IMR-90 (cell line): ENCODE measurements around the gene PJA1. TPM values are rescaled to one million over a fixed set of nuclear protein-coding genes. Genes with fewer than 3 reads are reported as not detected.

ENCODE experiments used
- ATAC-seq: fragments of 200-7000 bp; cut with Tn5 transposase; 2 replicates; pipeline ENCODE4 v1.9.1; 2020; ENCODE audit warnings: low read depth, mild to moderate bottlenecking, moderate library complexity
- BruUV-seq: library from RNA; stranded (reverse); fragments of 400-500 nt; replicated peaks from 2 replicates; lab custom pipeline; 2021; lab: Mats Ljungman, UMichigan
- CTCF ChIA-PET: fragments of 300-600 bp; formaldehyde crosslinking; extraction: SDS; loops from one replicate; lab custom pipeline; 2021; ENCODE audit warnings: antibody characterized with exemption; lab: Yijun Ruan, JAX
- POLR2A ChIA-PET: fragments of 300-600 bp; sonication (Branson Sonifier 250); formaldehyde crosslinking; loops from one replicate; lab custom pipeline; 2022; ENCODE audit warnings: antibody characterized with exemption; ENCODE audit not compliant: unreplicated experiment; lab: Charles Lee
- DNase-seq: peaks from one replicate; pipeline ENCODE4 v3.0.0; 2013
- H2AFZ ChIP-seq: replicated peaks from 2 replicates; pipeline ENCODE3; 2013; ENCODE audit warnings: low read length, mild to moderate bottlenecking; ENCODE audit not compliant: poor library complexity
- H2AK5ac ChIP-seq: 2 replicates; pipeline ENCODE4 v1.6.1; 2013; ENCODE audit warnings: low read depth, low read length, inconsistent platforms
- H2AK9ac ChIP-seq: replicated peaks from 2 replicates; pipeline ENCODE3; 2013; ENCODE audit warnings: mild to moderate bottlenecking, low read depth, low read length, moderate library complexity; ENCODE audit not compliant: poor library complexity
- H2BK120ac ChIP-seq: 2 replicates; pipeline ENCODE4 v1.6.1; 2013; ENCODE audit warnings: low read depth, low read length, inconsistent platforms
- H2BK15ac ChIP-seq: 3 replicates; pipeline ENCODE4 v1.6.1; 2013; ENCODE audit warnings: low read depth, low read length, inconsistent platforms
- H2BK20ac ChIP-seq: 2 replicates; pipeline ENCODE4 v1.6.1; 2013; ENCODE audit warnings: low read depth, mild to moderate bottlenecking, inconsistent platforms, low read length, moderate library complexity
- H2BK5ac ChIP-seq: 2 replicates; pipeline ENCODE4 v1.6.1; 2013; ENCODE audit warnings: mild to moderate bottlenecking, low read depth, low read length, inconsistent platforms; ENCODE audit not compliant: poor library complexity, severe bottlenecking
- H3K14ac ChIP-seq: replicated peaks from 2 replicates; pipeline ENCODE4 v1.6.1; 2013; ENCODE audit warnings: low read depth, low read length, inconsistent platforms
- H3K18ac ChIP-seq: 2 replicates; pipeline ENCODE4 v1.6.1; 2013; ENCODE audit warnings: low read depth, low read length, control low read depth
- H3K23ac ChIP-seq: 2 replicates; pipeline ENCODE4 v1.6.1; 2013; ENCODE audit warnings: low read depth, low read length, inconsistent platforms
- H3K27ac ChIP-seq: 2 replicates; pipeline ENCODE4 v1.5.1; 2013; ENCODE audit warnings: mild to moderate bottlenecking, control low read depth, low read length; ENCODE audit not compliant: insufficient read depth
- H3K27me3 ChIP-seq: 2 replicates; pipeline ENCODE4 v1.6.1; 2013; ENCODE audit warnings: low read length; ENCODE audit not compliant: control insufficient read depth, insufficient read depth
- H3K36me3 ChIP-seq: 2 replicates; pipeline ENCODE4 v1.6.1; 2013; ENCODE audit warnings: low read length, mixed read lengths; ENCODE audit not compliant: control insufficient read depth, insufficient read depth
- H3K4ac ChIP-seq: 2 replicates; pipeline ENCODE4 v1.6.1; 2013; ENCODE audit warnings: low read depth, low read length, inconsistent platforms
- H3K4me1 ChIP-seq: 2 replicates; pipeline ENCODE4 v1.6.1; 2013; ENCODE audit warnings: low read length, mixed read lengths; ENCODE audit not compliant: control insufficient read depth, insufficient read depth
- H3K4me2 ChIP-seq: 2 replicates; pipeline ENCODE4 v1.6.1; 2013; ENCODE audit warnings: low read depth, mild to moderate bottlenecking, control low read depth, low read length, moderate library complexity
- H3K4me3 ChIP-seq: 2 replicates; pipeline ENCODE4 v1.5.1; 2013; ENCODE audit warnings: low read depth, mild to moderate bottlenecking, control low read depth, low read length, moderate library complexity; ENCODE audit not compliant: insufficient read depth
- H3K56ac ChIP-seq: 2 replicates; pipeline ENCODE4 v1.6.1; 2013; ENCODE audit warnings: low read length, inconsistent platforms; ENCODE audit not compliant: insufficient read depth; ENCODE audit errors: extremely low read depth
- H3K79me1 ChIP-seq, 2 experiments: 2 replicates each; pipeline ENCODE4 v1.6.1; 2013; ENCODE audit warnings: low read length in 2 of 2, inconsistent platforms in 1 of 2, low read depth in 1 of 2
- H3K9ac ChIP-seq: 2 replicates; pipeline ENCODE4 v1.6.1; 2013; ENCODE audit warnings: low read depth, low read length, control low read depth
- H3K9me1 ChIP-seq: 2 replicates; pipeline ENCODE4 v1.6.1; 2013; ENCODE audit warnings: low read length, inconsistent platforms; ENCODE audit not compliant: insufficient read depth
- H3K9me3 ChIP-seq: 2 replicates; pipeline ENCODE4 v1.6.1; 2013; ENCODE audit warnings: low read length; ENCODE audit not compliant: control insufficient read depth, insufficient read depth
- H4K20me1 ChIP-seq: 2 replicates; pipeline ENCODE4 v1.6.1; 2013; ENCODE audit warnings: low read length, inconsistent platforms; ENCODE audit not compliant: insufficient read depth
- H4K5ac ChIP-seq: 2 replicates; pipeline ENCODE4 v1.6.1; 2013; ENCODE audit warnings: mild to moderate bottlenecking, low read depth, low read length, control low read depth
- H4K8ac ChIP-seq, 2 experiments: 2 replicates each; pipeline ENCODE4 v1.6.1; 2013; ENCODE audit warnings: low read depth in 2 of 2, low read length in 2 of 2, control low read depth in 1 of 2, inconsistent platforms in 1 of 2
- H4K91ac ChIP-seq: 2 replicates; pipeline ENCODE4 v1.6.1; 2013; ENCODE audit warnings: low read depth, low read length, inconsistent platforms; ENCODE audit not compliant: insufficient read depth
- BHLHE40 ChIP-seq: fragments of 150-350 bp; IDR thresholded peaks from 2 replicates; pipeline ENCODE4 v1.6.1; 2016; ENCODE audit warnings: mild to moderate bottlenecking, low read depth, low read length
- CHD1 ChIP-seq: IDR thresholded peaks from 2 replicates; pipeline ENCODE4 v1.6.1; 2012; ENCODE audit warnings: low read depth, low read length, improper control_type of control experiment
- ELK1 ChIP-seq: fragments of 150-350 bp; IDR thresholded peaks from 2 replicates; pipeline ENCODE4 v1.6.1; 2016; ENCODE audit warnings: low read depth, mild to moderate bottlenecking, low read length, moderate library complexity, borderline replicate concordance
- MAZ ChIP-seq: IDR thresholded peaks from 2 replicates; pipeline ENCODE4 v1.6.1; 2012; ENCODE audit warnings: low read depth, mild to moderate bottlenecking, low read length, improper control_type of control experiment, moderate library complexity, borderline replicate concordance
- MXI1 ChIP-seq: IDR thresholded peaks from 2 replicates; pipeline ENCODE4 v1.6.1; 2012; ENCODE audit warnings: low read depth, mild to moderate bottlenecking, low read length, moderate library complexity, borderline replicate concordance
- POLR2A ChIP-seq: IDR thresholded peaks from 2 replicates; pipeline ENCODE4 v1.6.1; 2012; ENCODE audit warnings: mild to moderate bottlenecking, low read depth, low read length
- RFX5 ChIP-seq: IDR thresholded peaks from 2 replicates; pipeline ENCODE4 v1.8.0; 2012; ENCODE audit warnings: low read depth, mild to moderate bottlenecking, low read length, moderate library complexity
- SMC3 ChIP-seq: fragments of 150-350 bp; IDR thresholded peaks from 2 replicates; pipeline ENCODE4 v1.6.1; 2016; ENCODE audit warnings: low read depth, mild to moderate bottlenecking, antibody characterized with exemption, low read length, moderate library complexity
- USF2 ChIP-seq: fragments of 150-350 bp; IDR thresholded peaks from 2 replicates; pipeline ENCODE4 v1.6.1; 2017; ENCODE audit warnings: mild to moderate bottlenecking, antibody characterized with exemption, low read length, low read depth
- WGBS, 2 experiments: methylation state at CpG; one replicate each; pipeline versions ENCODE4 v1.1.5 to v1.1.7; 2013; ENCODE audit warnings: missing lambda C conversion rate in 2 of 2; ENCODE audit not compliant: insufficient read length in 1 of 2; ENCODE audit errors: extremely low coverage in 2 of 2; 5-methylcytosine and 5-hydroxymethylcytosine counted together
- dilution Hi-C: fragments of 300-500 bp; cut with HindIII; formaldehyde crosslinking; loops from one replicate; pipeline ENCODE4 v1.14.3; 2018; ENCODE audit warnings: low sequenced_read_pairs; ENCODE audit not compliant: unreplicated experiment
- in situ Hi-C: fragments of 300-500 bp; cut with MboI; formaldehyde crosslinking; loops from 3 replicates; pipeline ENCODE4 v1.14.3; 2019; ENCODE audit warnings: low sequenced_read_pairs, inconsistent platforms, mixed read lengths
- intact Hi-C: fragments of 100-400 bp; cut with micrococcal nuclease; formaldehyde crosslinking; loops from 2 replicates; pipeline ENCODE4 v1.10.0; 2022
- polyA plus RNA-seq, 3 experiments: library from polyadenylated mRNA; depleted of rRNA; stranded (reverse); fragments of >200 nt; gene quantifications; 2 replicates each; pipeline ENCODE4 v1.2.3, GENCODE V29; 2012; ENCODE audit warnings: low replicate concordance in 1 of 3
- total RNA-seq: library from RNA; depleted of rRNA; stranded (reverse); fragments of >200 nt; gene quantifications from 2 replicates; pipeline ENCODE4 v1.2.3, GENCODE V29; 2012

The PJA1 gene
- total and polyA plus RNA-seq, 2 of the 4 experiments (the other 2 are of a cell fraction), result 15.1 to 24.4 TPM

GRCh38 chrX:69146739-69147138 is 18.5 kb downstream of the PJA1 start:
- no peak overlapping the region for H2AFZ ChIP-seq
- H2BK120ac ChIP-seq, result no peak overlapping the region
- no peak overlapping the region for H3K56ac ChIP-seq
- WGBS, 2 experiments, result 64% methylated on average over 1 of the region's 4 CpGs; no CpG with 5 or more reads in 1 of the 2 experiments
- peaks cover 20% of the 10 kb centered on the region for H3K27me3 ChIP-seq
- no peak overlapping the region for H3K4me3 ChIP-seq
- no peak overlapping the region for H4K8ac ChIP-seq
- H2AK5ac ChIP-seq, result no peak overlapping the region
- TF ChIP-seq SMC3 (no peak), MAZ (no peak), RFX5 (no peak), BHLHE40 (no peak), POLR2A (no peak), USF2 (no peak), MXI1 (no peak), ELK1 (no peak), CHD1 (no peak)
- H4K20me1 ChIP-seq, result no peaks in the 10 kb centered on the region
- no peak overlapping the region for H3K27ac ChIP-seq
- no peak overlapping the region for H4K5ac ChIP-seq
- no peaks in the 10 kb centered on the region for H3K4me1 ChIP-seq
- ChIA-PET CTCF (interaction anchor here (0.8 kb wide), 1 partner anchor 986 kb away, joined by 3 read pairs; the partner anchor contains the start of gene IGBP1), POLR2A (no interaction called here)
- DNase-seq (no peak), ATAC-seq (no peak)
- H3K9me3 ChIP-seq, result no peaks in the 10 kb centered on the region
- no peak overlapping the region for H3K4me2 ChIP-seq
- H3K14ac ChIP-seq, result no peak overlapping the region
- in situ Hi-C loops (no loop called here), intact Hi-C loops (no loop called here), dilution Hi-C loops (no loop called here)
- no peak overlapping the region for H2AK9ac ChIP-seq
- H3K18ac ChIP-seq, result no peak overlapping the region
- no peak overlapping the region for H3K23ac ChIP-seq
- no peak overlapping the region for H4K91ac ChIP-seq
- H3K36me3 ChIP-seq, result no peaks in the 10 kb centered on the region
- H3K9ac ChIP-seq, result no peak overlapping the region
- no peak overlapping the region for H2BK20ac ChIP-seq
- H3K79me1 ChIP-seq, result no peaks in the 10 kb centered on the region
- H3K4ac ChIP-seq, result no peak overlapping the region
- no peak overlapping the region for H2BK5ac ChIP-seq
- BruUV-seq, result no TSS peak
- H2BK15ac ChIP-seq, result no peak overlapping the region
- no peaks in the 10 kb centered on the region for H3K9me1 ChIP-seq
